Lower leg skin (tissue), 3 donors: ENCODE data around the gene ZNF324.

Experiments used
- POLR2A ChIP-seq, 2 donors: fragments of 450-650 bp; IDR thresholded peaks; one replicate each; pipeline ENCODE4 v1.6.1; 2016 to 2017; ENCODE audit warnings: antibody characterized with exemption in 2 of 2, mild to moderate bottlenecking in 1 of 2, moderate library complexity in 1 of 2
- TF ChIP-seq, protein P1 (sequence below), 3 donors: fragments of 450-650 bp; IDR thresholded peaks; one replicate each; pipeline ENCODE4 v1.5.1; 2016; ENCODE audit warnings: antibody characterized with exemption in 3 of 3, mild to moderate bottlenecking in 3 of 3, moderate library complexity in 2 of 3

DNA sequence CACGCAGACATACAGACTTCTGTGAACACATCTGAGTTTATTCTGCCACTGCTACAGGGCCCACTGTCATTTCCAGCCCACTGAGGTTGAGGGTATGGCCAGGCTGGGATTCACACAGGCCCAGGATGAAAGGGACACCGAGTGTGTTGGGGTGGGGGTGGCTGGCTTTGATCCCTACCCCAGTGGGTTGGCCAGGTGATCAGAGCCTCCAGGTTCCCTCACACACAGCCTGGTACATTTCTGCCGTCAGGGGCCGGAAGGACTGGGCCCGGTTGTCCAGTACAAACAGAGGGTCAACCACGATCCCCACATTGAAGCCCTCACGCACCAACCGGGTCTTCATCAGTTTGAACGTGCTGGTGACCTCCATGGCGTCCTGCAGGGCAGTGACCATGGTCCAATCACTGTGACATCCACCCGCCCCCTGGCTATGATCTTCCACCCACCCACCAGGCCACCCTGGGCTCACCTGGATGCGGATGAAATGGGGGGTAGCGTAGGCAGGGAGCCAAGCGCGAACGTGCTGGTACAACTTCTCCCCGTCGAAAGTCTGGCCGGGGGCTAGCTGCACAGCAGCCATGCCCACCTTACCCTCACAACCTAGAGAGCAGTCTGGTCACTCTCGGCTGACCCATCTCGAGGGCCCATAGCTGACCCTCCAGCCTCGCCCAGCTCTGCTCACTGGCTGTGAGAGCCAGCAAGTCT, 31.6 kb downstream of the ZNF324 start:
- TF ChIP-seq, protein P1, sequence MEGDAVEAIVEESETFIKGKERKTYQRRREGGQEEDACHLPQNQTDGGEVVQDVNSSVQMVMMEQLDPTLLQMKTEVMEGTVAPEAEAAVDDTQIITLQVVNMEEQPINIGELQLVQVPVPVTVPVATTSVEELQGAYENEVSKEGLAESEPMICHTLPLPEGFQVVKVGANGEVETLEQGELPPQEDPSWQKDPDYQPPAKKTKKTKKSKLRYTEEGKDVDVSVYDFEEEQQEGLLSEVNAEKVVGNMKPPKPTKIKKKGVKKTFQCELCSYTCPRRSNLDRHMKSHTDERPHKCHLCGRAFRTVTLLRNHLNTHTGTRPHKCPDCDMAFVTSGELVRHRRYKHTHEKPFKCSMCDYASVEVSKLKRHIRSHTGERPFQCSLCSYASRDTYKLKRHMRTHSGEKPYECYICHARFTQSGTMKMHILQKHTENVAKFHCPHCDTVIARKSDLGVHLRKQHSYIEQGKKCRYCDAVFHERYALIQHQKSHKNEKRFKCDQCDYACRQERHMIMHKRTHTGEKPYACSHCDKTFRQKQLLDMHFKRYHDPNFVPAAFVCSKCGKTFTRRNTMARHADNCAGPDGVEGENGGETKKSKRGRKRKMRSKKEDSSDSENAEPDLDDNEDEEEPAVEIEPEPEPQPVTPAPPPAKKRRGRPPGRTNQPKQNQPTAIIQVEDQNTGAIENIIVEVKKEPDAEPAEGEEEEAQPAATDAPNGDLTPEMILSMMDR (IDR thresholded peaks at IDR 0.05): no peak
- no peak for TF ChIP-seq POLR2A (IDR thresholded peaks at IDR 0.05)
